ENCODE results near the gene MANEAL.

The MANEAL gene

GRCh38 chr1:37792943-37793686 is 532 bp upstream of the MANEAL start:
- DNase-seq: no peak

GRCh38 chr1:37794372-37795339 is 1.0 kb downstream of the MANEAL start:
- DNase-seq: no peak

- DNase-seq: no peak
Measured at GRCh38 chr1:37795340-37796125, 1.9 kb downstream of the MANEAL start.

- no peak for DNase-seq
Measured at GRCh38 chr1:37797750-37798345, 4.2 kb downstream of the MANEAL start.

- DNase-seq: no peak
Measured at GRCh38 chr1:37802439-37802838, 8.8 kb downstream of the MANEAL start.

- DNase-seq: no peak
Measured at GRCh38 chr1:37807220-37807554, 13.5 kb downstream of the MANEAL start.

- peak; percentile 86 for DNase-seq
Measured at GRCh38 chr1:37807555-37808368, 14.1 kb downstream of the MANEAL start, which contains the start of the genes C1orf122 and YRDC. Gene C1orf122 (plus strand): TSS chr1:37807790. CDS start chr1:37808405, 615 bp downstream. Gene YRDC (minus strand): TSS chr1:37808208. CDS start chr1:37808180, 28 bp downstream.

- peak; percentile 57 for DNase-seq
Measured at GRCh38 chr1:37808369-37809319, 15.0 kb downstream of the MANEAL start.

GRCh38 chr1:37809942-37810341 is 16.3 kb downstream of the MANEAL start:
- no peak for DNase-seq

GRCh38 chr1:37811027-37811655 is 17.5 kb downstream of the MANEAL start:
- no peak for DNase-seq

- no peak for DNase-seq
Measured at GRCh38 chr1:37813529-37814145, 20.0 kb downstream of the MANEAL start.

GRCh38 chr1:37814252-37814651 is 20.6 kb downstream of the MANEAL start:
- DNase-seq: no peak

GRCh38 chr1:37817481-37817880 is 23.8 kb downstream of the MANEAL start:
- DNase-seq: no peak

- DNase-seq: no peak
Measured at GRCh38 chr1:37821481-37821880, 27.8 kb downstream of the MANEAL start.

- no peak for DNase-seq
Measured at GRCh38 chr1:37822906-37823815, 29.5 kb downstream of the MANEAL start.

- DNase-seq: no peak
Measured at GRCh38 chr1:37824001-37824400, 30.4 kb downstream of the MANEAL start.

- DNase-seq: no peak
Measured at GRCh38 chr1:37825506-37825905, 31.9 kb downstream of the MANEAL start.

- DNase-seq: no peak
Measured at GRCh38 chr1:37828410-37829074, 34.9 kb downstream of the MANEAL start.
